GM21786 (cell line): Measurements from ENCODE around the gene MYH15.

Experiments used
- ATAC-seq: cut with Tn5 transposase; IDR thresholded peaks from one replicate; pipeline ENCODE4 v1.9.1; 2021; ENCODE audit not compliant: unreplicated experiment

The MYH15 gene

GRCh38 chr3:108510496-108510895, at the start of gene MYH15:
TSS of gene MYH15 (minus strand) at chr3:108510596. CDS start at chr3:108510530, 66 bp downstream.
- no peak for ATAC-seq

- ATAC-seq = no peak
These were observed 45.7 kb upstream of the MYH15 start for GRCh38 chr3:108555966-108556581.

GRCh38 chr3:108554913-108555571, 44.6 kb upstream of the MYH15 start:
- ATAC-seq = no peak

GRCh38 chr3:108554229-108554628, 43.8 kb upstream of the MYH15 start:
- ATAC-seq = no peak

- peak; percentile 59 for ATAC-seq
These were observed 42.1 kb upstream of the MYH15 start for GRCh38 chr3:108552267-108553159.

GRCh38 chr3:108548886-108549285, 38.5 kb upstream of the MYH15 start:
- no peak for ATAC-seq

- ATAC-seq = no peak
These were observed 37.9 kb upstream of the MYH15 start for GRCh38 chr3:108548304-108548703.

- ATAC-seq = no peak
These were observed 36.3 kb upstream of the MYH15 start for GRCh38 chr3:108546692-108547091.

GRCh38 chr3:108546247-108546646, 35.9 kb upstream of the MYH15 start:
- no peak for ATAC-seq

- ATAC-seq = no peak
These were observed 27.7 kb upstream of the MYH15 start for GRCh38 chr3:108538083-108538482.

GRCh38 chr3:108528459-108529252, 18.3 kb upstream of the MYH15 start:
- peak; percentile 91 for ATAC-seq

- no peak for ATAC-seq
These were observed 17.4 kb upstream of the MYH15 start for GRCh38 chr3:108527817-108528216.

GRCh38 chr3:108527109-108527508, 16.7 kb upstream of the MYH15 start:
- no peak for ATAC-seq

GRCh38 chr3:108525971-108526370, 15.6 kb upstream of the MYH15 start:
- ATAC-seq = no peak

GRCh38 chr3:108525256-108525655, 14.9 kb upstream of the MYH15 start:
- ATAC-seq = no peak

GRCh38 chr3:108524537-108524936, 14.1 kb upstream of the MYH15 start:
- ATAC-seq = no peak

- ATAC-seq = no peak
These were observed 8.5 kb upstream of the MYH15 start for GRCh38 chr3:108518895-108519294.

GRCh38 chr3:108516881-108517280, 6.5 kb upstream of the MYH15 start:
- no peak for ATAC-seq

GRCh38 chr3:108513961-108514360, 3.6 kb upstream of the MYH15 start:
- ATAC-seq = no peak

- ATAC-seq = no peak
These were observed 2.3 kb upstream of the MYH15 start for GRCh38 chr3:108512671-108513070.

- ATAC-seq = no peak
These were observed 1.1 kb upstream of the MYH15 start for GRCh38 chr3:108511490-108511889.
